GM18861 (cell line): ENCODE data around the gene DIS3L2.

ENCODE experiments used
- ATAC-seq: cut with Tn5 transposase; IDR thresholded peaks from one replicate; pipeline ENCODE4 v1.9.1; 2021; ENCODE audit not compliant: unreplicated experiment

The DIS3L2 gene

DNA sequence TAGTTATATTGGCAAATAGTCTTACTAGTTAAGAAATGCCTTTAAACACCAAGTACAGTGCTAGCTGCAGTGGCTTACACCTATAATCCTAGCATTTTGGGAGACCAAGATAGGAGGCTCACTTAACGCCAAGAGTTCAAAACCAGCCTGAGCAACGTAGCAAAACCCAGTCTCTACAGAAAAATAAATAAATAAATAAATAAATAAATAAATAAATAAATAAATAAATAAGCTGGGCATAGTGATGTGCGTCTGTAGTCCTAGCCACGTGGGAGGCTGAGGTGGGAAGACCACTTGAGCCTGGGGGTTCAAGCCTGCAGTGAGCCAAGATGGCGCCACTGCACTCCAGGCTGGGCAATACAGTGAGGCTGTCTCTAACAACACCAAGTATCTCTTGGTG, 258.4 kb downstream of the DIS3L2 start:
- ATAC-seq = no peak

GRCh38 chr2:232225429-232225828, 263.9 kb downstream of the DIS3L2 start:
- ATAC-seq = no peak

DNA sequence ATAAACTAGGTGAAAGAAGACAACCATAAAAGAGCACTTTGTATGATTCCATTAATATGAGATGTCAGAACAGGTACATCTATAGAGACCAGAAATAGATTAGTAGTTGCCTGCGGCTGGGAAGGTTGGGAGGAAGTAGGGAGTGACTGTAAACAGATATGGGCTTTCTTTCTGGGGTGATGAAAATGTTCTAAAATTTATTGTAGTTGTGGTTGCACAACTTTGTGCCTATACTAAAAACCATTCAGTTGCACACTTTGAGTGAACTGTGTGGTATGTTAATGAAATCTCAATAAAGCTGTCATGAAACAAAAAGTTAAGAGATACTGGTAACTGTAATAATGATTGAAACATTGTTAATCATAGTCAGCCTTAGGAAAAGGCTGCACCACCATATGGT, 264.4 kb downstream of the DIS3L2 start:
- ATAC-seq = no peak

DNA sequence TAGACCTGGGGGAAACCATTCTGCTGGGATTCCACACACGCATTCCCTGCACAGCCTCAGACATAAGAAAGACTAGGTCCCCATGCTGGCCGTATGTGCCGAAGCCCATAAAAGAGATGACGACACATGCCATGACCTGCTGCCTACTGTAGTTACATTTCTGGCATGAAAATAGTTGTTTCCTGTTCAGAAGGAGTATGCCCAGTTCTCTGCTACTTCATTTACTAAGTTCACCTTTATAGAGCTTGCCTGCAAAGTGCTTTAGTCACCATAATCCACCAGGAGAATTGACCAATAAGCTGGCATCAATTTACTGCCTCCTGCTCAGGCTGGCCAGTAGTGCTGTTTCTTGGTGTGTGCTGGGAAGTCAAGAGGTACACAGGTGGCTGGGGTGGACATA, 266.8 kb downstream of the DIS3L2 start:
- ATAC-seq = no peak

GRCh38 chr2:232228971-232229894, 267.7 kb downstream of the DIS3L2 start:
- no peak for ATAC-seq

GRCh38 chr2:232229911-232230310, 268.4 kb downstream of the DIS3L2 start:
- no peak for ATAC-seq

- ATAC-seq = no peak
Observed at GRCh38 chr2:232230560-232230959, 269.0 kb downstream of the DIS3L2 start.

DNA sequence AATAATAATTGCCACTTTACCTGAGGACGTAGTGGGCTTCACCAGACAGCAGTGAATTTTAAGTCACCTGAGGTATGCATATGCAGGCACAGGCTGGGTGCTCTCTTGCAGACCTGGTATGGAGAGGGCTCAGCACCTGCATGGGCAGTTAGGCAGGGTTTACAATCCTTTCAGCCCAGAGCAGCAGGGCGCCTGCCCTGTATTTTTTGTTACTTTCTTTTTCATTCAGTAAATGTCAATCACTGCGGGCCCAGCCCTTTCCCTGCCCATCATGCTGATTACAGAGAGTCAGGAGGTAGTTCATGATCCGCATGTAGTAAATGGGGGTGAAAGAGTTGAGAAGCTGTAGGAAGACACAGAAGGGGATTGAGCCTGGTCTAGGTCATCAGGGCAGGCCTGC, 270.0 kb downstream of the DIS3L2 start:
- ATAC-seq = no peak

DNA sequence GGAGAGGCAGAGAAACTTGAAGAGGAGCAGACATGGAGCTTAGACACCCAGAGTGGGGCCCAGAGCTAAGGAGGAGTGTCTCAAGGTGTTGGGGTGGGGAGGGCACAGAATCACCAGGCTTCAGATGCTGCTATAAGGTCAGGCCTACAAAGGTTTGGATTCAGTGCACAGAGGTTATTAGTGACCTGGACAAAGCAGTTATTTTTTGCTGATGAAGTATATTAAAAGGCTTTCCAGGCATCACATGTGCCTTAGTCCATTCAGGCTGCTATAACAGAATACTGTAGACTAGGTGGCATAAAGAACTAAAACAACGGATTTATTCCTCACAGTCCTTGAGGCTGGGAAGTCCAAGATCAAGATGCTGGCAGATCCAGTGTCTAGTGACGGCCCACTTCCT, 271.4 kb downstream of the DIS3L2 start:
- ATAC-seq = no peak

- ATAC-seq = no peak
Observed at GRCh38 chr2:232234922-232235615, 273.6 kb downstream of the DIS3L2 start.

DNA sequence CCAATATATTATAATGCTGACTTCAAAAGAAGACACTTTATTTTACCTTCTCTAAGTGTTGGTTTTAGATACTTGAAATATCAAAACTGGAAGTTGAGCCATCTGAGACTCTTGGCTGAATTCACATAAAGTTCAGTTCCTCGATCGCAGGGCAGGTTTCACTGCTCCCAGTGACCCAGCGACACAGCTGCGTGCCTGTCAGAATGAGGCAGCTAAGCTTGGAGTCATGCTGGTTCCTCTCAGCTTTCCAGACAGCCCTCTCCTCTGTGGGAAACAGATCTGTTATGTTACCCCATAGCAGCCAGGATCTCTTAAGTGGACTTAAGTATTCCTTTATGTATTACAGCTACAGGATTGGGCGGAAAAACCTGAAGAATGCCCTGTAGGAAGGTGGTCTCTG, 274.2 kb downstream of the DIS3L2 start:
- no peak for ATAC-seq

DNA sequence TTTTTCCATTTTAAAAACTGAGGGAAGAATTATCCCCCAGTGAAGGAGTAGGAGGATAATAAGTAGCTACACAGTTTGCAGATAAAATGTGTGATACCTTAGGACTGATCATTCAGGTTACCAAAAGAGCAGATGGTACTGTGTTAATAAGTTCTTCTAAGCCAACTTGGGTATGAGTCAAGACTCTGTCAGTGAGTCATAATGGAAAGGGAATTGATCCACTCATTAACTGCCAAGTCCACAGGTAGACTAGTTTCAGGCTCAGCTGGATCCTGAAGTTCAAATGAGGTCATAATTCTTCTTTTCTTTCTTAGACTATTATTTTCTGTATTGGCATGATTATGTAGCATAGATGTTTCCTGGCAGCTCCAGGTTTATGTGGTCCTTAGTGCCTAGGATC, 274.7 kb downstream of the DIS3L2 start:
- peak; percentile 87 for ATAC-seq

GRCh38 chr2:232237464-232237863, 276.0 kb downstream of the DIS3L2 start:
- no peak for ATAC-seq

DNA sequence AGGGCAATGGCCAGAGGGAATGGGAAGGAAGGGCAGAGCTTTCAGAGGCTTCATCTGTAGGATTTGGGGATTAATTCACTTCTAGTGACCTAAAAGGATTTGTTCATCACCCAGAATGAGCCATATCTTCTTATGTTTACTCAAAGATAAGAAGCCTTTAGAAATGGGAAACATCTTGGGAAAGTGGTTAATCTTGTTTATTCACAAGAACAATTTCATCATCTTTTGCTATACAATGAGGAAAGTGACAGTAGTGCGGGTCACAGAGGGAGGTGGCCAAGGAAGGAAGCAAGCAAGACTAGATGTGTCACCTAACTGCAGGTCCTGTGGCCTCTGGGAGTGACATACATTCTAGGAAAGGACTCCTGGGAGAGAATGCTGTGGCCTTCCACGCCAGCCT, 276.6 kb downstream of the DIS3L2 start:
- ATAC-seq = no peak

GRCh38 chr2:232238596-232238995, 277.1 kb downstream of the DIS3L2 start:
- ATAC-seq = no peak

- ATAC-seq = no peak
Observed at GRCh38 chr2:232239951-232240681, 278.6 kb downstream of the DIS3L2 start.

- no peak for ATAC-seq
Observed at GRCh38 chr2:232240906-232241305, 279.4 kb downstream of the DIS3L2 start.

DNA sequence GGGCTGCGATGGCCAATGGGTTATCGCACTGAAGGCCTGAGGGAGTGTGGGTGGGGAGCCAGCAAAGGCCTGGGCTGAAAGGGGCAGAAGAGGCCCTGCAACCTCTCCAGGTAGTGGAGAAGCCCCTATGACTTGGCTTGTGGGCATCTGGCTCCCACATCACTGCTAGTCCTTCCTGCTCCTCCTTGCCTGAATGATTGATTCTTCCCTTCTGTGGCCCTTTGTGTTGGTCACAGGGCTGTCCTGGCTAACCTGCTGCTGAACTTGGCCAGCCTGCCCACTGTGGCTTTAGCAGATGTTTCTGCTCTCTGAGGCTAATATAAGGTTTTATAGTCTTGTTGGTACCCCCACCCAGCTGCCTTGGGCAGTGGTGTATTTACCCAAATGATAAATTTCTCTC, 280.8 kb downstream of the DIS3L2 start:
- no peak for ATAC-seq

DNA sequence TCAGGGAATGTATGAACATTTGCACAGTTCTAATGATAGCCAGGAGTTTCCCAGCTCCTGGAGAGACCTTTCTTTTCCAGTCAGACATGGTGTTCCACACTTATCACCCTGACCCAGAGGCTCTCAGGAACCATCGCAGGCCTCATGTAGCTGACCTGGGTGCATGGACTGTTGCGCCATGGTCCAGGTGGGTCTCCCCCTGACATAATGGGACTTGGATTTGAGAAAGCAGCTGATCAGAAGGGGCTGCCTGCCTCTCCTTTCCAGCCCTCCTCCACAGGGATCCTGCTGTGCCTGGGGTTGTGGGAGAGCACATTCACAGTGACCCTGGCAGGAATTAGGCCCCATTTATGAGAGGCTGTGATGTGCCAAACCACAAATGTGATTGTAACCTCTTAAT, 283.6 kb downstream of the DIS3L2 start:
- ATAC-seq = no peak

DNA sequence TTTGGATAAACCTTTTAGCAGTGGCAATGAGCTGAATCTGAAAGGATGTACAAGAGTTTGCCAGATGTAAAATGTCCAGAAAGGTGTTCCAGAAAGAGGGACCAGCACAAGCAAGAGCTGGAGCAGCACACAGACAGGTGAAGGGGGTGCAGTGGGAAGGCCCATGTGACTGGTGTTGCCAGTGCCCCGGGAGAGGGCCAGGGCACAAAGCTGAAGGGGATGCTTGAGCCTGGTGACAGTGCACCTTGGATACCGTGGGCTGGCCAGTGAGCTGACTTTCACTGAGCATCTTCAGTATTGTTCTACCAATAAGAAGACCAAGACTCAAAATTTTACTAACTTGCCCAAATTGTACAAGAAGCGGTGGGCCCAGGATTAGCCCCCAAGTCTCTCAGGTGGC, 284.7 kb downstream of the DIS3L2 start:
- ATAC-seq = no peak

DNA sequence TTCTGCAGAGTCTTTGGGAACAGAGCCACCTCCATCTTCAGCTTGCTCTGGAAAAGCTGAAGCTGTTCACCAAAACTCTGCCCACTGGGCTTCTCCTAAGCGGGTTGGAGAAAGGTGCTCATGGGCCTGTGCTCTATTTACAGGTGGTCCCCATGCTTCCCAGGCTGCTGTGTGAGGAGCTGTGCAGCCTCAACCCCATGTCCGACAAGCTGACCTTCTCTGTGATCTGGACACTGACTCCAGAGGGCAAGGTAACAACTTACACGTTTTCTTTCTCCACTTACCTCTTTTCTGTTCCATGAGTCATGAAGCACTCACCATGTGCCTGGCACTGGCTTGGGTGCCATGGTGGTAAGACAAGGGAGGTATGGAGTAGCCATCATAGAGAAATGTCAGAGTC, 287.6 kb downstream of the DIS3L2 start:
- no peak for ATAC-seq
